Measurements from ENCODE around the gene THNSL1.

Gene THNSL1

DNA sequence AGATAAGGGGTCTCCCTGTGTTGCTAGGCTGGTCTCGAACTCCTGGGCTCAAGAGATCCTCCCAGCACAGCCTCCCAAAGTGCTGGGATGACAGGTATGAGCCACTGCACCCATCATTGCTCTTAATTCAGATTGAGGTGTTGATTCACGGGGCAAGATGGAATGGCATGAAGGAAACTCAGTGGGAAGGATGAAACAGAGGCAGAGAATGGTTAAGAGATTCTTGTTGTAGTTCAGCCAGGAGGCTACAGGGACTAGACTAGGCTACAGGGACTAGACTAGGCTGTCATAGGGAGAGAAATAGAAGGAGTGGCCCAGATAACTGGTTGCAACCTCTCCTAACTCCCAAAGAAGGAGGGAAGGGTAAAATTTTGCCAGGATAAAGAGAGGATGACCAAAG, 48.0 kb downstream of the THNSL1 start:
- in situ Hi-C loops (cut with HindIII; ENCODE audit: low sequenced_read_pairs): no loop called here

DNA sequence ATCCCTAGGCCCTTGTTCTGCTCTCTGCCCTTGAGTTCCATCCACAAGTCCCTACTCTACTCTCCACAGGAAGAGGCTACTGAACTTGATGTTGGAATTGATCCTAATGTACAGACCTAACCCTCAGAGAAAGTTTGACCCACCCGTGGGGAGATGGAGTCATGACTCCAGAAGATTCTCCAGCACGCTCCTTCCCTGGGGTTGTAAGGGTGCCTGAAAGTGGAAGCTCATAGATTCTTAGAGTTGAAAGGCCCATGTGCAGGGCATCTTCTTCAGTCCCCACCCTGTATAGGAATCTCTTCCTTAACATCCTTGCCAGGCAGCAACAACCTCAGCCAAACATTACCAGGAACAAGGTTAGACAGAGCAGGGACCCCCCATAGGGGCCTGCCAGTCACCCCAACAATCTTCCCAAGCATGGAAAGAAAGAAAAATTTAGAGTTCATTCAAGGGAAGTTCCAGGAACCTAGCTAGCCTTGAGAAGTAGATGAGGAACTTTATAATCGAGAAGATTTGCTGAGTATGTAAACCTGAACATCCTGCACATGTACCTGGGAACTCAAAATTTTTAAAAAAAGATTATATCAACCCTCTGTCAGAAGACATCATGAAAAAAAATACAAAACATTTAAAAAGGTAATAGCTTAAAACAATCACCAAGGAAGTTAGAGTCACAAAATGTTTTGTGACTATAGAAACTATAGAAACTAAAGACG, 49.5 kb downstream of the THNSL1 start:
- TF ChIP-seq, protein P1, sequence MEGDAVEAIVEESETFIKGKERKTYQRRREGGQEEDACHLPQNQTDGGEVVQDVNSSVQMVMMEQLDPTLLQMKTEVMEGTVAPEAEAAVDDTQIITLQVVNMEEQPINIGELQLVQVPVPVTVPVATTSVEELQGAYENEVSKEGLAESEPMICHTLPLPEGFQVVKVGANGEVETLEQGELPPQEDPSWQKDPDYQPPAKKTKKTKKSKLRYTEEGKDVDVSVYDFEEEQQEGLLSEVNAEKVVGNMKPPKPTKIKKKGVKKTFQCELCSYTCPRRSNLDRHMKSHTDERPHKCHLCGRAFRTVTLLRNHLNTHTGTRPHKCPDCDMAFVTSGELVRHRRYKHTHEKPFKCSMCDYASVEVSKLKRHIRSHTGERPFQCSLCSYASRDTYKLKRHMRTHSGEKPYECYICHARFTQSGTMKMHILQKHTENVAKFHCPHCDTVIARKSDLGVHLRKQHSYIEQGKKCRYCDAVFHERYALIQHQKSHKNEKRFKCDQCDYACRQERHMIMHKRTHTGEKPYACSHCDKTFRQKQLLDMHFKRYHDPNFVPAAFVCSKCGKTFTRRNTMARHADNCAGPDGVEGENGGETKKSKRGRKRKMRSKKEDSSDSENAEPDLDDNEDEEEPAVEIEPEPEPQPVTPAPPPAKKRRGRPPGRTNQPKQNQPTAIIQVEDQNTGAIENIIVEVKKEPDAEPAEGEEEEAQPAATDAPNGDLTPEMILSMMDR (IDR thresholded peaks at IDR 0.05; ENCODE audit: low read depth, low read length, missing control alignments): no peak
- in situ Hi-C loops (cut with HindIII; ENCODE audit: low sequenced_read_pairs): loop anchor here (5.0 kb wide), 1 partner anchor 49 kb away; the partner anchor contains the start of genes ENKUR and THNSL1
- DNase-seq (ENCODE audit: low read depth): no peak
- no peak overlapping the region for H3K4me3 ChIP-seq (ENCODE audit: low read depth, low read length)

More for the DNA sequence above, 48.0 kb downstream of the THNSL1 start:
- no peak overlapping the region for H3K4me3 ChIP-seq (ENCODE audit: low read depth, low read length)
- no peak for DNase-seq (ENCODE audit: low read depth)
- TF ChIP-seq, protein P1 (IDR thresholded peaks at IDR 0.05; ENCODE audit: low read depth, low read length, missing control alignments): no peak

DNA sequence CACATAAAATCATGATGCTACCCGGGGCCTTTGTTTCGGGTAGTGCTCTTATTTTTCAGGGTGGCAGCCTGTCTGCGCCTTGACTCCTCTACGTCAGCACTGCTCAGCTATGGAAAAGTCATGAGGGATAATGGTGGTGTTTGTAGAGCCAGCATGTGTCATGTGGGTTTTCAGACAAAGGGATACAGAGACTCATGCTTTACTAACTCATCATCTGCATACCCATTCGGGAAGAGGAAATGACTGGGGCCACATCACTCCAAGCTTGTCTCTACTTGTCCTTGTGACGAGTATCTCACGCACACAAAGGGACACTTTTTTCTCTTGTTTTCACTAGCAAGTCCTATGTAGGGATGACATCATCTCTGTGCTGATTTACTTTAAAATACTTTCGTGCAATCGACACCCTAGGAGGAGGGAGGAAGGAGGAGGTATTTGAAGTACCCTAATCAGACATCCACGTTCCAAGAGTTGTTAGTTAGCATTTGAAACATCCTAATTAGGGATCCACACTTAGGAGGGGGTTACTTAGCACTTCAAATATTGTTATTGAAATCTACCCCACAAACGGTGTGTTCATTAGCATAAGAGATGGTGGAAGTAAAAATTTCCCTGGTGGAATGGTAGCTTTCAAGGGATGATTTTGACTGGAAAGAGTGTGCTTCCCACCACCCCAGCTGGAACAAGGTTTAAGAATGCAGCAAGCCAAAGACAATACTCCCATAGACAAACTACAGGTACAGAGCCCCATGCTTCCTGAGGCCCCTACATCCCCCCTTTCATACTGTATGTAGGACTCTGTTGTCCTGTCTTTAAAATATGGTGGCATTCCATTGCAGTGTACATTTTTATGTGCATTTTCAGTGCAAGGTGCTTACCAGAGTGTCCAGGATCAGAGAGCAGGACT, 52.0 kb downstream of the THNSL1 start:
- no peak for DNase-seq (ENCODE audit: low read depth)
- TF ChIP-seq, protein P1 (IDR thresholded peaks at IDR 0.05; ENCODE audit: low read depth, low read length, missing control alignments): no peak
- in situ Hi-C loops (cut with HindIII; ENCODE audit: low sequenced_read_pairs): loop anchor here (5.0 kb wide), 1 partner anchor 51 kb away; the partner anchor contains the start of genes ENKUR and THNSL1
- H3K4me3 ChIP-seq (ENCODE audit: low read depth, low read length): no peak overlapping the region

DNA sequence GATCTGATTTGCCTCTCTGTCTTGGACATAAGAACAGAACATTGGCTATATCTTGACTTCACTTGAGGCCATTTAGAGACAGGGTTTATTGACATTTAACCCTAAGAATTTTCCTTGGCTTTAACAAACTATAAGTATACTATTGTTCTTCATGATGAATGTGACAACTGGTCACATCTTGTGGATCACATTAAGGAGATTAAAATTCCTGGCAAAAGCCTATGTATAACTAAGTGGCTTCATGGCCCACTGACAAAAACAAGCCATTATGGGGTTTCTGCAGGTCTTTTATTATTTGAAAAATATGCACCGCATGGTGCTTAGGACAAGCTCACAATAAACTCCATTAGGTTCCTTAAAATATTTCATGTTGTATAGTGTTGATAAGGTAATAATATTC, 54.8 kb downstream of the THNSL1 start:
- H3K4me3 ChIP-seq (ENCODE audit: low read depth, low read length): no peak overlapping the region
- in situ Hi-C loops (cut with HindIII; ENCODE audit: low sequenced_read_pairs): no loop called here

DNA sequence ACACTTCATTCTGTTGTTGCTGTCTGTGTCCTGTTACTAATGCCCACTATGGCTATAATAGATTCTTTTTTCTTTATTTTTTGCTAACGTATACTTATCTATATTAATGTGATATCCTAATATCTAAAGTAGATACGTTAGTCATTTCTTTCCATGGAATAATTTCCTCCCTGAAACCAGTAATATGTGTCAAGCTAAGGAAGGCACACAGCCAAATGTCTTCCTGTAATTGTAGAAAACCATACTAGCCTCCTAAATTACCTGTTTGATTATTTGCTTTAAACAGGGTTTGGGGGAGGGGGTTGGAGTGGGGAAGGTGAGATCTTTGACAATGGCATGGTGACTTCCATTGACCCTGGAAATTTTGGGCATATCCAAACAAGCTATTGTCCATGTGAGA, 56.4 kb downstream of the THNSL1 start:
- no peak overlapping the region for H3K4me3 ChIP-seq (ENCODE audit: low read depth, low read length)
- TF ChIP-seq, protein P1 (IDR thresholded peaks at IDR 0.05; ENCODE audit: low read depth, low read length, missing control alignments): no peak
- DNase-seq (ENCODE audit: low read depth): no peak
- in situ Hi-C loops (cut with HindIII; ENCODE audit: low sequenced_read_pairs): no loop called here

More for the DNA sequence above, 54.8 kb downstream of the THNSL1 start:
- TF ChIP-seq, protein P1 (IDR thresholded peaks at IDR 0.05; ENCODE audit: low read depth, low read length, missing control alignments): no peak
- no peak for DNase-seq (ENCODE audit: low read depth)

DNA sequence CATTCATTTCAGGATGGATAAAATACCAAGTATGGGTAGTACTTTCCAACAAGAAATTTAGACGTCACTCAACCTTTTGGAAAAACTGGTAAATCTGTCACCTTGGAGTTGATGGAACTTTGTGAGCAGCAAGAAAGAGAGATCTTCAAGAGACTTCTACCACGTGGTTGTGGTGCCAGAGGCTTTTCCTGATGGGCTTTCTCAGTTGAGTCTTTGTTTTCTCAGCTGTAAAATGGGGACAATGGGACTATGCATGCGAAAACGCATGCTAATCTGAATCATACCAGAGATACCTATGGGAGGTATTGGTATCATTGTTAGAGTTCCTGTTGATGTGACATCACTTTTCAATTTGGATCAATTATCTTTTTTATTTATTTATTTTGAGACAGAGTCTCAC, 59.4 kb downstream of the THNSL1 start:
- no peak overlapping the region for H3K4me3 ChIP-seq (ENCODE audit: low read depth, low read length)
- DNase-seq (ENCODE audit: low read depth): no peak
- TF ChIP-seq, protein P1 (IDR thresholded peaks at IDR 0.05; ENCODE audit: low read depth, low read length, missing control alignments): no peak
- in situ Hi-C loops (cut with HindIII; ENCODE audit: low sequenced_read_pairs): no loop called here
